HEK293T (cell line): ENCODE results near the gene TEX2.

Experiments used
- BHLHE40 ChIP-seq: fragments of 450-650 bp; IDR thresholded peaks from 2 replicates; pipeline ENCODE4 v1.6.1; 2016; ENCODE audit warnings: mild to moderate bottlenecking, moderate library complexity, borderline replicate concordance
- FOXA1 ChIP-seq: fragments of 450-650 bp; IDR thresholded peaks from 2 replicates; pipeline ENCODE4 v1.6.1; 2016; ENCODE audit warnings: mild to moderate bottlenecking
- FOXM1 ChIP-seq: fragments of 450-650 bp; IDR thresholded peaks from 2 replicates; pipeline ENCODE4 v1.6.1; 2017; ENCODE audit warnings: mild to moderate bottlenecking, borderline replicate concordance
- NFRKB ChIP-seq: fragments of 450-650 bp; IDR thresholded peaks from 2 replicates; pipeline ENCODE4 v1.6.1; 2016; ENCODE audit warnings: mild to moderate bottlenecking, moderate library complexity
- SP1 ChIP-seq: fragments of 450-650 bp; IDR thresholded peaks from 2 replicates; pipeline ENCODE4 v1.6.1; 2017
- SUZ12 ChIP-seq: fragments of 450-650 bp; IDR thresholded peaks from 2 replicates; pipeline ENCODE4 v1.6.1; 2016; ENCODE audit warnings: mild to moderate bottlenecking
- TARDBP ChIP-seq: fragments of 450-650 bp; IDR thresholded peaks from 2 replicates; pipeline ENCODE4 v1.6.1; 2016
- ZNF384 ChIP-seq: fragments of 450-650 bp; IDR thresholded peaks from 2 replicates; pipeline ENCODE4 v1.6.1; 2016

- no peak for TF ChIP-seq FOXM1
- TF ChIP-seq SP1 = no peak
- TF ChIP-seq ZNF384 = peak; percentile 94
- no peak for TF ChIP-seq SUZ12
- TF ChIP-seq TARDBP = no peak
- TF ChIP-seq NFRKB = no peak
- no peak for TF ChIP-seq BHLHE40
- no peak for TF ChIP-seq FOXA1
Measured at GRCh38 chr17:64281962-64282752, 19.1 kb upstream of the TEX2 start.
